Activated CD4-positive, alpha-beta T cell treated with anti-CD3 and anti-CD28 coated beads, Interleukin-2, Interleukin-6, amounts not matched to agents 100 ng/mL and 50 ng/mL, durations not matched to agents 16 hours and 8 hours (primary cell): ENCODE data around the gene KIF5A.

ENCODE experiments used
- DNase-seq: peaks from one replicate; pipeline ENCODE4 v3.0.0-alpha.2; 2020

KIF5A gene

GRCh38 chr12:57535764-57536596 lies 13.9 kb upstream of the KIF5A start:
- no peak for DNase-seq

GRCh38 chr12:57536597-57536942 lies 13.3 kb upstream of the KIF5A start:
- DNase-seq: no peak

GRCh38 chr12:57539134-57539768 lies 10.6 kb upstream of the KIF5A start:
- DNase-seq: no peak

GRCh38 chr12:57541001-57541400 lies 8.8 kb upstream of the KIF5A start:
- DNase-seq: no peak

- DNase-seq: no peak
Observed at GRCh38 chr12:57541717-57542116, 8.1 kb upstream of the KIF5A start.

- no peak for DNase-seq
Observed at GRCh38 chr12:57543581-57543980, 6.3 kb upstream of the KIF5A start.

GRCh38 chr12:57545809-57546437 lies 3.9 kb upstream of the KIF5A start:
- DNase-seq: no peak

GRCh38 chr12:57546438-57547287 lies 3.2 kb upstream of the KIF5A start, which contains the start of gene DCTN2:
TSS of gene DCTN2 (minus strand) at chr12:57547192. CDS start at chr12:57547063, 129 bp downstream.
- peak; percentile 98 for DNase-seq

GRCh38 chr12:57547288-57548012 lies 2.4 kb upstream of the KIF5A start:
- DNase-seq: no peak

- DNase-seq: no peak
Observed at GRCh38 chr12:57548013-57548315, 1.9 kb upstream of the KIF5A start.

- no peak for DNase-seq
Observed at GRCh38 chr12:57548488-57548887, 1.4 kb upstream of the KIF5A start.

- no peak for DNase-seq
Observed at GRCh38 chr12:57549203-57549908, 488 bp upstream of the KIF5A start.

GRCh38 chr12:57550641-57551549 lies 1.1 kb downstream of the KIF5A start:
- no peak for DNase-seq

- DNase-seq: no peak
Observed at GRCh38 chr12:57551637-57552305, 1.9 kb downstream of the KIF5A start.

- DNase-seq: no peak
Observed at GRCh38 chr12:57552306-57552651, 2.4 kb downstream of the KIF5A start.

GRCh38 chr12:57552835-57553313 lies 3.0 kb downstream of the KIF5A start:
- DNase-seq: no peak

- DNase-seq: no peak
Observed at GRCh38 chr12:57553343-57554202, 3.7 kb downstream of the KIF5A start.

- DNase-seq: no peak
Observed at GRCh38 chr12:57554453-57554852, 4.6 kb downstream of the KIF5A start.

- DNase-seq: no peak
Observed at GRCh38 chr12:57554897-57555296, 5.1 kb downstream of the KIF5A start.
